ENCODE results near the gene CXXC5. TPM values are rescaled to one million over a fixed set of nuclear protein-coding genes. Genes with fewer than 3 reads are reported as not detected.

The CXXC5 gene
- total and polyA plus RNA-seq, 4 donors, result 21.2 to 75.8 (median 35.8) TPM

GRCh38 chr5:139646912-139647505 lies 1.1 kb upstream of the CXXC5 start:
- H3K36me3 ChIP-seq (ENCODE audit: control insufficient read depth in 1 of 2, insufficient read depth in 2 of 2, low read length in 1 of 2), result no peaks in the 10 kb centered on the region
- 74 to 76% methylated on average over 25 of the region's 25 CpGs for WGBS, 2 donors
- no peaks in the 10 kb centered on the region for H3K27me3 ChIP-seq (ENCODE audit: control insufficient read depth in 1 of 2, insufficient read depth in 2 of 2, low read length in 1 of 2)
- DNase-seq (peak; percentile 61 to 76), ATAC-seq (ENCODE audit: low FRiP score) (no peak)
- H3K27ac ChIP-seq (ENCODE audit: low read depth in 1 of 2, low read length in 2 of 2), result no peak overlapping the region
- no peaks in the 10 kb centered on the region for H3K9me3 ChIP-seq (ENCODE audit: control insufficient read depth, low read length)
- no peaks in the 10 kb centered on the region for H3K4me1 ChIP-seq (ENCODE audit: control insufficient read depth in 1 of 2, insufficient read depth in 2 of 2, low read length in 2 of 2)
- intact Hi-C loops (cut with DNase I), result loop anchor here in 1 of 2 donors (1.0 kb wide), 1 partner anchor 9 kb away; no protein-coding TSS in a partner anchor
- H3K4me3 ChIP-seq (ENCODE audit: low read length in 2 of 2), result no peak overlapping the region

GRCh38 chr5:139647506-139648204 lies 494 bp upstream of the CXXC5 start:
- no peak for ATAC-seq (ENCODE audit: low FRiP score)
- Histone ChIP-seq H3K4me3 (ENCODE audit: low read length in 2 of 2) (no peak overlapping the region), H3K36me3 (ENCODE audit: control insufficient read depth in 1 of 2, insufficient read depth in 2 of 2, low read length in 1 of 2) (no peaks in the 10 kb centered on the region), H3K27me3 (ENCODE audit: control insufficient read depth in 1 of 2, insufficient read depth in 2 of 2, low read length in 1 of 2) (no peaks in the 10 kb centered on the region), H3K9me3 (ENCODE audit: control insufficient read depth, low read length) (no peaks in the 10 kb centered on the region), H3K27ac (ENCODE audit: low read depth in 1 of 2, low read length in 2 of 2) (no peak overlapping the region), H3K4me1 (ENCODE audit: control insufficient read depth in 1 of 2, insufficient read depth in 2 of 2, low read length in 2 of 2) (no peaks in the 10 kb centered on the region)
- 20 to 21% methylated on average over 41 to 46 of the region's 46 CpGs for WGBS, 2 donors
- intact Hi-C loops (cut with DNase I), result loop anchor here (1.0 kb wide), 2 partner anchors 9 to 10 kb away; no protein-coding TSS in a partner anchor
- peak; percentile 47 to 52 for DNase-seq

GRCh38 chr5:139649082-139649991 lies 1.2 kb downstream of the CXXC5 start:
- ATAC-seq (ENCODE audit: low FRiP score) (peak; percentile 0), DNase-seq (peak; percentile 70 to 82)
- Histone ChIP-seq H3K9me3 (ENCODE audit: control insufficient read depth, low read length) (no peaks in the 10 kb centered on the region), H3K4me1 (ENCODE audit: control insufficient read depth in 1 of 2, insufficient read depth in 2 of 2, low read length in 2 of 2) (no peaks in the 10 kb centered on the region), H3K27me3 (ENCODE audit: control insufficient read depth in 1 of 2, insufficient read depth in 2 of 2, low read length in 1 of 2) (no peaks in the 10 kb centered on the region), H3K27ac (ENCODE audit: low read depth in 1 of 2, low read length in 2 of 2) (peak overlapping the region; percentile 14 to 89), H3K36me3 (ENCODE audit: control insufficient read depth in 1 of 2, insufficient read depth in 2 of 2, low read length in 1 of 2) (no peaks in the 10 kb centered on the region), H3K4me3 (ENCODE audit: low read length in 2 of 2) (peak overlapping the region; percentile 68 to 78)
- WGBS, 2 donors, result 0 to 1% methylated on average over 76 to 77 of the region's 77 CpGs
- intact Hi-C loops (cut with DNase I), result no loop called here

- DNase-seq (peak; percentile 61 to 83), ATAC-seq (ENCODE audit: low FRiP score) (no peak)
- intact Hi-C loops (cut with DNase I), result loop anchor here (2.0 to 5.0 kb wide), 4 partner anchors 37 to 97 kb away; no protein-coding TSS in a partner anchor
- no peaks in the 10 kb centered on the region for H3K27me3 ChIP-seq (ENCODE audit: control insufficient read depth in 1 of 2, insufficient read depth in 2 of 2, low read length in 1 of 2)
- no peaks in the 10 kb centered on the region for H3K9me3 ChIP-seq (ENCODE audit: control insufficient read depth, low read length)
- peak overlapping the region; percentile 68 to 78 for H3K4me3 ChIP-seq (ENCODE audit: low read length in 2 of 2)
- no peaks in the 10 kb centered on the region for H3K4me1 ChIP-seq (ENCODE audit: control insufficient read depth in 1 of 2, insufficient read depth in 2 of 2, low read length in 2 of 2)
- peak overlapping the region in 1 of 2 donors; percentile 89 for H3K27ac ChIP-seq (ENCODE audit: low read depth in 1 of 2, low read length in 2 of 2)
- 0 to 1% methylated on average over 46 to 48 of the region's 48 CpGs for WGBS, 2 donors
- H3K36me3 ChIP-seq (ENCODE audit: control insufficient read depth in 1 of 2, insufficient read depth in 2 of 2, low read length in 1 of 2), result no peaks in the 10 kb centered on the region
Measured at GRCh38 chr5:139650031-139650688, 2.0 kb downstream of the CXXC5 start.

GRCh38 chr5:139650689-139651042 lies 2.5 kb downstream of the CXXC5 start:
- 3 to 4% methylated on average over 13 of the region's 13 CpGs for WGBS, 2 donors
- peaks cover 0 to 1% of the 10 kb centered on the region in 2 donors for H3K4me1 ChIP-seq (ENCODE audit: control insufficient read depth in 1 of 2, insufficient read depth in 2 of 2, low read length in 2 of 2)
- no peaks in the 10 kb centered on the region for H3K27me3 ChIP-seq (ENCODE audit: control insufficient read depth in 1 of 2, insufficient read depth in 2 of 2, low read length in 1 of 2)
- H3K4me3 ChIP-seq (ENCODE audit: low read length in 2 of 2), result peak overlapping the region; percentile 68 to 78
- H3K27ac ChIP-seq (ENCODE audit: low read depth in 1 of 2, low read length in 2 of 2), result peak overlapping the region in 1 of 2 donors; percentile 89
- H3K9me3 ChIP-seq (ENCODE audit: control insufficient read depth, low read length), result no peaks in the 10 kb centered on the region
- DNase-seq (peak; percentile 46 to 77), ATAC-seq (ENCODE audit: low FRiP score) (no peak)
- intact Hi-C loops (cut with DNase I), result loop anchor here (2.0 to 5.0 kb wide), 4 partner anchors 37 to 97 kb away; no protein-coding TSS in a partner anchor
- H3K36me3 ChIP-seq (ENCODE audit: control insufficient read depth in 1 of 2, insufficient read depth in 2 of 2, low read length in 1 of 2), result no peaks in the 10 kb centered on the region

DNA sequence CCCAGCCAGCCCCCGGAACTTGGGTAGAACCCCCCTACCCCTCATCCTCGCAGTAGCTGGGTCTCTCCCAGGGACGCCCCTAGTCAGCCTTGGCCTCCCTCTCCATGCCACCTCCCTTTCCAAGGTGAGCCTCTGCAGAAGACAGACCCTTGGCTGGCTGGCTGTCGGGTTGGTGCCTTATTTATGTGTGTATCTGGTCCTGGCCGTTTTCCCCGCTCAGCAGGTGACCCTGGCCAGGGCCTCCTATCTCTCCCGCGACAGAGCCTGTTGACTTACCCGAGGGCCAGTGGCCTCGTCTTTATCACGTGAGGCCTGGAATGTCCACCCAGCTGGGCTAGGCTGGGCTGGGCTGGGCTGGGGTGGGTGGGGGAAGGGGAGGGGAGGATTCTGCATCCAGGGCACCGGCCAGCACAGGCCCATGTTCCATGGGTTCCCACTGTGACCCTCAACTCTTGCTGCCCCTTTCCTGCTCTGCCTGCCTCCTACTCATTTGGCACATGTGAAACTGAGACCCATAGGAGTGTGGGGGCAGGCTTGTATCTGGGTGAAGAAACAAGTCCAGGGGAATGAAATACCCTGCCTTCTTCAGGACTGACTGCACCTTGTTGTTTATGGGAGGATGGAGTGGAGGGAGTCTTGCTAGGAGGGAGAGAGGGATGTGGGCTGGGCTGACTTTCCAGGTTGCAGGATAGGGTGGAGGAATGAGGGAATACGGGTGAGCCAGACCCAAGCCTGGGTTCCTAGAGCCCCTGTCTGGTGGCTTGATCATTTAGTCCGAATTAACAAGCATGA lies 3.1 kb downstream of the CXXC5 start:
- H3K27ac ChIP-seq (ENCODE audit: low read depth in 1 of 2, low read length in 2 of 2), result peak overlapping the region in 1 of 2 donors; percentile 89

GRCh38 chr5:139651853-139652787 lies 4.0 kb downstream of the CXXC5 start:
- WGBS, 2 donors, result 0 to 3% methylated on average over 9 to 23 of the region's 23 CpGs
- DNase-seq, result peak; percentile 84 to 94

More for the DNA sequence above, 3.1 kb downstream of the CXXC5 start:
- 8 to 9% methylated on average over 14 of the region's 14 CpGs for WGBS, 2 donors
- Histone ChIP-seq H3K9me3 (ENCODE audit: control insufficient read depth, low read length) (no peaks in the 10 kb centered on the region), H3K4me1 (ENCODE audit: control insufficient read depth in 1 of 2, insufficient read depth in 2 of 2, low read length in 2 of 2) (peaks cover 0 to 1% of the 10 kb centered on the region in 2 donors), H3K36me3 (ENCODE audit: control insufficient read depth in 1 of 2, insufficient read depth in 2 of 2, low read length in 1 of 2) (no peaks in the 10 kb centered on the region), H3K4me3 (ENCODE audit: low read length in 2 of 2) (peak overlapping the region; percentile 68 to 78), H3K27me3 (ENCODE audit: control insufficient read depth in 1 of 2, insufficient read depth in 2 of 2, low read length in 1 of 2) (no peaks in the 10 kb centered on the region)
- intact Hi-C loops (cut with DNase I), result loop anchor here (2.0 to 5.0 kb wide), 4 partner anchors 36 to 96 kb away; no protein-coding TSS in a partner anchor
- ATAC-seq (ENCODE audit: low FRiP score), result peak; percentile 15
- DNase-seq, result peak; percentile 72 to 81

More at GRCh38 chr5:139651853-139652787, 4.0 kb downstream of the CXXC5 start:
- H3K4me3 ChIP-seq (ENCODE audit: low read length in 2 of 2), result no peak overlapping the region
- intact Hi-C loops (cut with DNase I), result loop anchor here (2.0 to 5.0 kb wide), 4 partner anchors 35 to 95 kb away; no protein-coding TSS in a partner anchor
- no peaks in the 10 kb centered on the region for H3K9me3 ChIP-seq (ENCODE audit: control insufficient read depth, low read length)
- peak overlapping the region; percentile 53 to 83 for H3K27ac ChIP-seq (ENCODE audit: low read depth in 1 of 2, low read length in 2 of 2)
- ATAC-seq (ENCODE audit: low FRiP score), result peak; percentile 30
- no peaks in the 10 kb centered on the region for H3K27me3 ChIP-seq (ENCODE audit: control insufficient read depth in 1 of 2, insufficient read depth in 2 of 2, low read length in 1 of 2)
- peaks cover 0 to 1% of the 10 kb centered on the region in 2 donors for H3K4me1 ChIP-seq (ENCODE audit: control insufficient read depth in 1 of 2, insufficient read depth in 2 of 2, low read length in 2 of 2)
- no peaks in the 10 kb centered on the region for H3K36me3 ChIP-seq (ENCODE audit: control insufficient read depth in 1 of 2, insufficient read depth in 2 of 2, low read length in 1 of 2)

Measured in aorta (tissue), 5 donors.